K562 (cell line): ENCODE data around the gene ZSCAN25. TPM values are rescaled to one million over a fixed set of nuclear protein-coding genes. Genes with fewer than 3 reads are reported as not detected.

Experiments used
- ATAC-seq: fragments of 200-7000 bp; cut with Tn5 transposase; 3 replicates; pipeline ENCODE4 v1.9.1; 2020; ENCODE audit warnings: moderate library complexity
- BruUV-seq: library from RNA; stranded (reverse); fragments of 400-500 nt; replicated peaks from 2 replicates; lab custom pipeline; 2021; lab: Mats Ljungman, UMichigan
- CTCF ChIA-PET: fragments of 300-600 bp; formaldehyde crosslinking; extraction: SDS; loops from one replicate; lab custom pipeline; 2021; ENCODE audit warnings: low intra/inter-chr PET ratio; lab: Yijun Ruan, JAX
- POLR2A ChIA-PET: fragments of 300-600, 350-650 bp; sonication (Branson Sonifier 250); formaldehyde crosslinking; extraction: SDS; loops from one replicate; lab custom pipeline; 2021; ENCODE audit warnings: antibody characterized with exemption, inconsistent platforms; lab: Yijun Ruan, JAX
- DNase-seq, 4 experiments: peaks; one replicate each; pipeline versions ENCODE4 v3.0.0 to v3.0.0-alpha.2; 2011 to 2018; ENCODE audit warnings: low spot score in 3 of 4, mixed read lengths in 3 of 4; ENCODE audit errors: extremely low read depth in 1 of 4
- FAIRE-seq: peaks from 2 replicates; lab custom pipeline; 2011; peaks lifted over from hg19 to GRCh38; lab: Jason Lieb, UNC
- H2AFZ ChIP-seq: 2 replicates; pipeline ENCODE4 v1.6.0; 2011; ENCODE audit warnings: low read depth, low read length, control low read depth, inconsistent platforms
- H3K27ac ChIP-seq: fragments of 200-600 bp; 3 replicates; pipeline ENCODE4 v1.8.0; 2011; ENCODE audit warnings: low read depth, mild to moderate bottlenecking, control low read depth, inconsistent platforms, low read length, moderate library complexity, mixed read lengths; ENCODE audit errors: extremely low read depth
- H3K27me3 ChIP-seq, 2 experiments: fragments of 300-600 bp in 1 of 2; 2 replicates in 1 of 2; 3 replicates in 1 of 2; pipeline versions ENCODE4 v1.6.0 to v1.8.0; 2011; ENCODE audit warnings: inconsistent platforms in 2 of 2, low read length in 2 of 2, mild to moderate bottlenecking in 1 of 2, mixed read lengths in 1 of 2, moderate library complexity in 1 of 2; ENCODE audit not compliant: control insufficient read depth in 2 of 2, insufficient read depth in 2 of 2
- H3K36me3 ChIP-seq: fragments of 300-600 bp; 3 replicates; pipeline ENCODE4 v1.8.0; 2011; ENCODE audit warnings: mild to moderate bottlenecking, low read length, inconsistent platforms; ENCODE audit not compliant: control insufficient read depth, insufficient read depth
- H3K4me1 ChIP-seq, 2 experiments: fragments of 200-600 bp in 1 of 2; replicated peaks in 1 of 2; 2 replicates in 1 of 2; 3 replicates in 1 of 2; pipeline versions ENCODE4 v1.5.1 to v1.8.0; 2011; ENCODE audit warnings: inconsistent platforms in 2 of 2, low read length in 2 of 2, mild to moderate bottlenecking in 1 of 2, mixed read lengths in 1 of 2, moderate library complexity in 1 of 2; ENCODE audit not compliant: control insufficient read depth in 2 of 2, insufficient read depth in 2 of 2
- H3K4me2 ChIP-seq: 2 replicates; pipeline ENCODE4 v1.6.1; 2011; ENCODE audit warnings: low read length, control low read depth, inconsistent platforms, mixed read lengths; ENCODE audit not compliant: insufficient read depth
- H3K4me3 ChIP-seq: fragments of 200-600 bp; sonication (generic), shearing (Covaris generic); 2 replicates; pipeline ENCODE4 v1.5.1; 2016; ENCODE audit warnings: control low read depth, inconsistent platforms
- H3K79me2 ChIP-seq: fragments of 200-600 bp; 3 replicates; pipeline ENCODE4 v1.8.0; 2011; ENCODE audit warnings: low read length, inconsistent platforms; ENCODE audit not compliant: control insufficient read depth, insufficient read depth
- H3K9ac ChIP-seq, 2 experiments: 2 replicates each; pipeline versions ENCODE4 v1.6.0 to v1.6.1; 2011; ENCODE audit warnings: low read depth in 2 of 2, low read length in 2 of 2, control low read depth in 1 of 2, inconsistent platforms in 1 of 2, mild to moderate bottlenecking in 1 of 2, mixed read lengths in 1 of 2; ENCODE audit not compliant: insufficient read depth in 1 of 2
- H3K9me1 ChIP-seq: one replicate; pipeline ENCODE4 v1.6.0; 2011; ENCODE audit warnings: inconsistent platforms, mild to moderate bottlenecking, low read length, moderate library complexity; ENCODE audit not compliant: control insufficient read depth, insufficient read depth
- H3K9me3 ChIP-seq: replicated peaks from 2 replicates; pipeline ENCODE4 v1.5.1; 2011; ENCODE audit warnings: low read depth, low read length, inconsistent platforms; ENCODE audit not compliant: control insufficient read depth, insufficient read depth
- H4K20me1 ChIP-seq: replicated peaks from 2 replicates; pipeline ENCODE4 v1.6.1; 2011; ENCODE audit warnings: low read length, inconsistent platforms, mixed read lengths; ENCODE audit not compliant: control insufficient read depth, insufficient read depth
- ZNF324 ChIP-seq: fragments of 250-450 bp; sonication (Bioruptor Pico); IDR thresholded peaks from 2 replicates; pipeline ENCODE4 v1.4.0; 2020; ENCODE audit warnings: mild to moderate bottlenecking
- WGBS: fragments of 100-300 bp; shearing (Covaris generic); methylation state at CpG from one replicate; pipeline ENCODE4 v1.1.6; 2016; ENCODE audit warnings: low coverage, mixed read lengths; ENCODE audit not compliant: insufficient coverage; ENCODE audit errors: missing lambda C conversion rate; 5-methylcytosine and 5-hydroxymethylcytosine counted together
- in situ Hi-C: fragments of 300-500 bp; cut with MboI; formaldehyde crosslinking; loops from 4 replicates; pipeline ENCODE4 v1.15.0; 2018; ENCODE audit warnings: inconsistent platforms, mixed read lengths
- intact Hi-C: fragments of 100-400 bp; cut with micrococcal nuclease; formaldehyde crosslinking; loops from 2 replicates; pipeline ENCODE4 v1.14.2; 2022
- polyA plus RNA-seq, 8 experiments: library from polyadenylated mRNA; depleted of rRNA in 4 of 8; stranded (reverse) in 5 of 8; unstranded in 3 of 8; fragments of >200 nt; fragmentation: Nextera tagmentation in 2 of 8; fragmentation: Illumina TruSeq in 1 of 8; extraction: Ambion mirVana in 2 of 8; extraction: Trizol in 1 of 8; gene quantifications; 2 replicates each; pipeline versions ENCODE4 v1.2.1 to v1.2.3, GENCODE V29; 2011 to 2014; ENCODE audit warnings: inconsistent platforms in 1 of 8, missing spikeins in 1 of 8
- total RNA-seq, 7 experiments: library from RNA; depleted of rRNA in 6 of 7; stranded (reverse); fragments of >200 nt in 6 of 7; fragmentation: Illumina TruSeq in 2 of 7; extraction: Trizol in 2 of 7; gene quantifications; 2 replicates each; pipeline versions ENCODE4 v1.2.1 to v1.2.3, GENCODE V29; 2011 to 2021; ENCODE audit warnings: low replicate concordance in 1 of 7
- TF ChIP-seq, protein P1 (sequence below): sonication (generic); formaldehyde crosslinking; IDR thresholded peaks from 2 replicates; pipeline ENCODE4 v1.8.1; 2023; ENCODE audit warnings: mild to moderate bottlenecking, missing genetic modification reagents

The ZSCAN25 gene
- total and polyA plus RNA-seq, 9 of the 15 experiments (the other 6 are each of a cell fraction or from before 2014, with no cell fraction given) = 0.94 to 18.4 (median 12.8) TPM

DNA sequence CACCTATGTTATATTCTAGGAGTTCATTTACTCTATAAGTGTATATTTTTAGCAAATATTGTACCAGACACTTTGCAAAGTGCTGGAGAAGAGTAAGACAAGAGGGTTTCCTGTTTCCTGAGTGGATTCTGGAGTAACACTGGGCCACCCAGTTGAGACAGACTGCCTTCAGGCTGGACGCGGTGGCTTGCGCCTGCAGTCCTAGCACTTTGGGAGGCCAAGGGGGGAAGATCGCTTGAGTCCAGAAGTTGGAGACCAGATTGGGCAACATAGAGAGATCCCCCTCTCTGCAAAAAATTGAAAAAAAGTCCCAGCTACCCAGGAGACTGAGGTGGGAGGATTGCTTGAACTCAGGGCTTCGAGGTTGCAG is 772 bp upstream of the ZSCAN25 start:
- ChIA-PET CTCF (no interaction called here), POLR2A (interaction anchor here (0.6 to 3.5 kb wide), 6 partner anchors 9 to 304 kb away, joined by 3 to 29 read pairs (median 4); partner anchors contain the start of genes TMEM225B and TRIM4)
- no peak for TF ChIP-seq ZNF324 (CRISPR knock-in tag)
- TF ChIP-seq, protein P1, sequence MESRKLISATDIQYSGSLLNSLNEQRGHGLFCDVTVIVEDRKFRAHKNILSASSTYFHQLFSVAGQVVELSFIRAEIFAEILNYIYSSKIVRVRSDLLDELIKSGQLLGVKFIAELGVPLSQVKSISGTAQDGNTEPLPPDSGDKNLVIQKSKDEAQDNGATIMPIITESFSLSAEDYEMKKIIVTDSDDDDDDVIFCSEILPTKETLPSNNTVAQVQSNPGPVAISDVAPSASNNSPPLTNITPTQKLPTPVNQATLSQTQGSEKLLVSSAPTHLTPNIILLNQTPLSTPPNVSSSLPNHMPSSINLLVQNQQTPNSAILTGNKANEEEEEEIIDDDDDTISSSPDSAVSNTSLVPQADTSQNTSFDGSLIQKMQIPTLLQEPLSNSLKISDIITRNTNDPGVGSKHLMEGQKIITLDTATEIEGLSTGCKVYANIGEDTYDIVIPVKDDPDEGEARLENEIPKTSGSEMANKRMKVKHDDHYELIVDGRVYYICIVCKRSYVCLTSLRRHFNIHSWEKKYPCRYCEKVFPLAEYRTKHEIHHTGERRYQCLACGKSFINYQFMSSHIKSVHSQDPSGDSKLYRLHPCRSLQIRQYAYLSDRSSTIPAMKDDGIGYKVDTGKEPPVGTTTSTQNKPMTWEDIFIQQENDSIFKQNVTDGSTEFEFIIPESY = peak; percentile 83
- Histone ChIP-seq H3K36me3 (peaks cover 31% of the 10 kb centered on the region), H2AFZ (peak overlapping the region; percentile 100), H3K9me3 (peaks cover 3% of the 10 kb centered on the region; the same call in 1 of the 2 replicates), H3K4me3 (peak overlapping the region; percentile 84), H4K20me1 (0 out of 2 replicates have a peak, but pooled peaks cover under 1% of the 10 kb centered on the region), H3K79me2 (peaks cover 16% of the 10 kb centered on the region), H3K9ac (peak overlapping the region; percentile 91 to 100; a peak in 3 of 4 replicates), H3K4me1 (peaks cover 9 to 20% of the 10 kb centered on the region in 2 experiments; a peak in 4 of 5 replicates), H3K27ac (peak overlapping the region; percentile 85), H3K27me3 (peaks cover 0 to 5% of the 10 kb centered on the region in 2 experiments; a peak in 1 of 5 replicates), H3K9me1 (no peaks in the 10 kb centered on the region), H3K4me2 (peak overlapping the region; percentile 98)
- 80% methylated on average over 5 of the region's 5 CpGs for WGBS
- no peak for ATAC-seq
- intact Hi-C loops (loop anchor here (1.0 to 2.0 kb wide), 3 partner anchors 57 to 109 kb away; partner anchors contain the start of gene ZNF655), in situ Hi-C loops (no loop called here)
- DNase-seq = peak in 1 of 4 experiments; percentile 21
- no peak for FAIRE-seq
- TSS peak; percentile 82 for BruUV-seq
